OCI-LY1 (cell line): ENCODE data around the gene ADD1.

Experiments
- EZH2 ChIP-seq: fragments of 200-600 bp; sonication (generic), shearing (Covaris generic); IDR thresholded peaks from 2 replicates; pipeline ENCODE4 v1.8.0; 2017; ENCODE audit warnings: borderline replicate concordance, mixed run types, mild to moderate bottlenecking, antibody characterized with exemption, low read length, moderate library complexity, mixed read lengths
- TF ChIP-seq, protein P1 (sequence below): fragments of 200-600 bp; sonication (generic), shearing (Covaris generic); IDR thresholded peaks from 2 replicates; pipeline ENCODE4 v1.5.1; 2017; ENCODE audit warnings: mild to moderate bottlenecking, antibody characterized with exemption, low read length, moderate library complexity, mixed read lengths

DNA sequence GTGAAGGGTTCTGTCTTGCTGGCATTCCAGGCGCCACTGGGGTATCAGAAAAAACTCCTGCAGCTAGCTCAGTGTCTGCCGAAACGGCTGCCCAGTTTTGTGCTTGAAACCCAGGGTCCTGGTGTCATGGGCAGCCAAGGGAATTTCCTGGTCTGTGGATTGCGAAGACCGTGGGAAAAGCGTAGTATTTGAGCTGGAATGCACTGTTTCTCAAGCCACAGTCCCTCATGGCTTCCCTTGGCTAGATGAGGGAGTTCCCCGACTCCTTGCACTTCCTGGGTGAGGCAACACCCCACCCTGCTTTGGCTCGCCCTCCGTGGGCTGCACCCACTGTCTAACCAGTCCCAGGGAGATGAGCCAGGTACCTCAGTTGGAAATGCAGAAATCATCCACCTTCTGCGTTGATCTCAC is 79.5 kb downstream of the ADD1 start:
- TF ChIP-seq, protein P1, sequence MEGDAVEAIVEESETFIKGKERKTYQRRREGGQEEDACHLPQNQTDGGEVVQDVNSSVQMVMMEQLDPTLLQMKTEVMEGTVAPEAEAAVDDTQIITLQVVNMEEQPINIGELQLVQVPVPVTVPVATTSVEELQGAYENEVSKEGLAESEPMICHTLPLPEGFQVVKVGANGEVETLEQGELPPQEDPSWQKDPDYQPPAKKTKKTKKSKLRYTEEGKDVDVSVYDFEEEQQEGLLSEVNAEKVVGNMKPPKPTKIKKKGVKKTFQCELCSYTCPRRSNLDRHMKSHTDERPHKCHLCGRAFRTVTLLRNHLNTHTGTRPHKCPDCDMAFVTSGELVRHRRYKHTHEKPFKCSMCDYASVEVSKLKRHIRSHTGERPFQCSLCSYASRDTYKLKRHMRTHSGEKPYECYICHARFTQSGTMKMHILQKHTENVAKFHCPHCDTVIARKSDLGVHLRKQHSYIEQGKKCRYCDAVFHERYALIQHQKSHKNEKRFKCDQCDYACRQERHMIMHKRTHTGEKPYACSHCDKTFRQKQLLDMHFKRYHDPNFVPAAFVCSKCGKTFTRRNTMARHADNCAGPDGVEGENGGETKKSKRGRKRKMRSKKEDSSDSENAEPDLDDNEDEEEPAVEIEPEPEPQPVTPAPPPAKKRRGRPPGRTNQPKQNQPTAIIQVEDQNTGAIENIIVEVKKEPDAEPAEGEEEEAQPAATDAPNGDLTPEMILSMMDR: no peak
- no peak for TF ChIP-seq EZH2
